ENCODE measurements around the gene PHIP.

PHIP gene

GRCh38 chr6:79081663-79082062 lies 3.6 kb upstream of the PHIP start:
- Histone ChIP-seq H3F3A (ENCODE audit: control insufficient read depth, insufficient read depth) (peaks cover 13% of the 10 kb centered on the region), H3K4me3 (ENCODE audit: low read length) (no peak overlapping the region), H3K27me3 (ENCODE audit: control insufficient read depth, low read length) (no peaks in the 10 kb centered on the region), H3K9me3 (ENCODE audit: control insufficient read depth, insufficient read depth, low read length) (no peaks in the 10 kb centered on the region), H3K79me2 (ENCODE audit: control insufficient read depth, low read length) (peaks cover 22% of the 10 kb centered on the region), H3K9me2 (replicated peaks; ENCODE audit: control insufficient read depth, low read length) (no peaks in the 10 kb centered on the region), H4K20me1 (ENCODE audit: control insufficient read depth, insufficient read depth, low read depth, low read length) (peaks cover under 1% of the 10 kb centered on the region; the same call in 1 of the 2 replicates), H3K36me3 (ENCODE audit: control insufficient read depth, low read length) (peaks cover 7% of the 10 kb centered on the region), H3K27ac (ENCODE audit: low read depth, low read length) (no peak overlapping the region), H3K4me2 (ENCODE audit: low read length) (peak overlapping the region; percentile 26; the same call in 1 of the 2 replicates), H3K4me1 (ENCODE audit: control insufficient read depth, low read length) (peaks cover 33% of the 10 kb centered on the region)
- TF ChIP-seq CTCF (IDR thresholded peaks at IDR 0.05; ENCODE audit: low read depth, low read length, poor library complexity, severe bottlenecking): no peak
- TF ChIP-seq EZH2phosphoT487 (IDR thresholded peaks at IDR 0.05; ENCODE audit: borderline replicate concordance, low read length): no peak

DNA sequence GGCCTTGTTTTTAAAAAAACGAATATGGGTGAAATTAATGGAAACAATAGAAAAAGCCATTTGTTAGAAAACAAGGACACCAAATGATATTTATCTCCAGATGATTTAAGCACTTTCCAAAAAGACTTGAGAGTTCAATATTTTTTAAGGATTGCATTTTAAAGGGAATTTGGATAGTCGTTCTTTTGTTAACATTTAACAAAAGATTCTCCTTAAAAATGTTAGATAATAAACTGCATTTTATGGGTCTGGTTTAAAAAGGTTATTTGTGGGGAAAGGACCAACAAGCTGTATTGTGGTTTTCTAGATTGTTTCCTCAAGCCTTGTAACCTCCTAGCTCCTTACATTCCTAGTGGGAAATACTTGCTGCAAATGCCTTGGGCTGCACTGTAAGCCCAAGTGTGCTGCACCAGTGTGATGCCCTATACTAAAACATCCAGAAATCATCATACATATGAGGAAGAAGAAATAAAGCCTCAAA lies 1.5 kb upstream of the PHIP start:
- H3K36me3 ChIP-seq (ENCODE audit: control insufficient read depth, low read length): peaks cover 27% of the 10 kb centered on the region
- no peaks in the 10 kb centered on the region for H3K9me2 ChIP-seq (replicated peaks; ENCODE audit: control insufficient read depth, low read length)
- H3K9me3 ChIP-seq (ENCODE audit: control insufficient read depth, insufficient read depth, low read length): no peaks in the 10 kb centered on the region
- H3K27me3 ChIP-seq (ENCODE audit: control insufficient read depth, low read length): no peaks in the 10 kb centered on the region
- H3K4me3 ChIP-seq (ENCODE audit: low read length): peak overlapping the region; percentile 98
- peaks cover 21% of the 10 kb centered on the region for H4K20me1 ChIP-seq (ENCODE audit: control insufficient read depth, insufficient read depth, low read depth, low read length)
- H3K79me2 ChIP-seq (ENCODE audit: control insufficient read depth, low read length): peaks cover 43% of the 10 kb centered on the region
- no peak for TF ChIP-seq EZH2phosphoT487 (IDR thresholded peaks at IDR 0.05; ENCODE audit: borderline replicate concordance, low read length)
- no peak for TF ChIP-seq CTCF (IDR thresholded peaks at IDR 0.05; ENCODE audit: low read depth, low read length, poor library complexity, severe bottlenecking)
- H3K4me1 ChIP-seq (ENCODE audit: control insufficient read depth, low read length): peaks cover 48% of the 10 kb centered on the region
- H3K4me2 ChIP-seq (ENCODE audit: low read length): peak overlapping the region; percentile 81
- peaks cover 13% of the 10 kb centered on the region for H3F3A ChIP-seq (ENCODE audit: control insufficient read depth, insufficient read depth)
- H3K27ac ChIP-seq (ENCODE audit: low read depth, low read length): peak overlapping the region; percentile 91

GRCh38 chr6:79077715-79078074 lies 359 bp downstream of the PHIP start:
- Histone ChIP-seq H3K27ac (ENCODE audit: low read depth, low read length) (peak overlapping the region; percentile 91), H3K4me3 (ENCODE audit: low read length) (peak overlapping the region; percentile 98), H4K20me1 (ENCODE audit: control insufficient read depth, insufficient read depth, low read depth, low read length) (peaks cover 30% of the 10 kb centered on the region), H3K9me2 (replicated peaks; ENCODE audit: control insufficient read depth, low read length) (no peaks in the 10 kb centered on the region), H3F3A (ENCODE audit: control insufficient read depth, insufficient read depth) (peaks cover 13% of the 10 kb centered on the region), H3K27me3 (ENCODE audit: control insufficient read depth, low read length) (no peaks in the 10 kb centered on the region), H3K36me3 (ENCODE audit: control insufficient read depth, low read length) (peaks cover 45% of the 10 kb centered on the region), H3K4me2 (ENCODE audit: low read length) (peak overlapping the region; percentile 81), H3K4me1 (ENCODE audit: control insufficient read depth, low read length) (peaks cover 65% of the 10 kb centered on the region), H3K79me2 (ENCODE audit: control insufficient read depth, low read length) (peaks cover 62% of the 10 kb centered on the region), H3K9me3 (ENCODE audit: control insufficient read depth, insufficient read depth, low read length) (no peaks in the 10 kb centered on the region)
- no peak for TF ChIP-seq EZH2phosphoT487 (IDR thresholded peaks at IDR 0.05; ENCODE audit: borderline replicate concordance, low read length)

- peak overlapping the region; percentile 71 for H3K4me2 ChIP-seq (ENCODE audit: low read length)
- peaks cover 52% of the 10 kb centered on the region for H3K36me3 ChIP-seq (ENCODE audit: control insufficient read depth, low read length)
- peaks cover 30% of the 10 kb centered on the region for H4K20me1 ChIP-seq (ENCODE audit: control insufficient read depth, insufficient read depth, low read depth, low read length)
- no peaks in the 10 kb centered on the region for H3K9me2 ChIP-seq (replicated peaks; ENCODE audit: control insufficient read depth, low read length)
- H3K9me3 ChIP-seq (ENCODE audit: control insufficient read depth, insufficient read depth, low read length): no peaks in the 10 kb centered on the region
- H3F3A ChIP-seq (ENCODE audit: control insufficient read depth, insufficient read depth): peaks cover 13% of the 10 kb centered on the region
- H3K4me3 ChIP-seq (ENCODE audit: low read length): peak overlapping the region; percentile 94
- TF ChIP-seq EZH2phosphoT487 (IDR thresholded peaks at IDR 0.05; ENCODE audit: borderline replicate concordance, low read length) (no peak), CTCF (IDR thresholded peaks at IDR 0.05; ENCODE audit: low read depth, low read length, poor library complexity, severe bottlenecking) (no peak)
- no peaks in the 10 kb centered on the region for H3K27me3 ChIP-seq (ENCODE audit: control insufficient read depth, low read length)
- H3K27ac ChIP-seq (ENCODE audit: low read depth, low read length): peak overlapping the region; percentile 77
- H3K4me1 ChIP-seq (ENCODE audit: control insufficient read depth, low read length): peaks cover 65% of the 10 kb centered on the region
- H3K79me2 ChIP-seq (ENCODE audit: control insufficient read depth, low read length): peaks cover 69% of the 10 kb centered on the region
These were observed 1.0 kb downstream of the PHIP start for GRCh38 chr6:79076782-79077641.
